HEK293 (cell line): Measurements from ENCODE around the gene TPP1.

Experiments used
- EGR2 ChIP-seq: fragments of 450-650 bp; formaldehyde crosslinking; IDR thresholded peaks from 2 replicates; pipeline ENCODE4 v1.5.1; 2016; ENCODE audit warnings: low read depth, missing biosample characterization, missing genetic modification characterization
- HOXC10 ChIP-seq: sonication (generic); formaldehyde crosslinking; IDR thresholded peaks from 2 replicates; pipeline ENCODE4 v1.8.1; 2023; ENCODE audit warnings: mild to moderate bottlenecking, missing genetic modification reagents
- MYNN ChIP-seq: fragments of 450-650 bp; formaldehyde crosslinking; IDR thresholded peaks from 2 replicates; pipeline ENCODE4 v1.5.1; 2016; ENCODE audit warnings: missing biosample characterization, missing genetic modification characterization, borderline replicate concordance
- SETDB1 ChIP-seq: IDR thresholded peaks from one replicate; pipeline ENCODE4 v1.6.1; 2017; ENCODE audit warnings: mild to moderate bottlenecking, low read length, moderate library complexity, mixed read lengths; ENCODE audit not compliant: insufficient read length
- ZBTB17 ChIP-seq: fragments of 450-650 bp; formaldehyde crosslinking; IDR thresholded peaks from 2 replicates; pipeline ENCODE4 v1.5.1; 2016; ENCODE audit warnings: missing biosample characterization, missing genetic modification characterization
- ZBTB20 ChIP-seq: fragments of 450-650 bp; formaldehyde crosslinking; IDR thresholded peaks from 2 replicates; pipeline ENCODE4 v1.5.1; 2016; ENCODE audit warnings: missing biosample characterization, missing genetic modification characterization
- ZBTB8A ChIP-seq: fragments of 450-650 bp; formaldehyde crosslinking; IDR thresholded peaks from 2 replicates; pipeline ENCODE4 v1.5.1; 2016; ENCODE audit warnings: missing biosample characterization, missing genetic modification characterization
- ZFP37 ChIP-seq: fragments of 450-650 bp; formaldehyde crosslinking; IDR thresholded peaks from 2 replicates; pipeline ENCODE4 v1.5.1; 2016; ENCODE audit warnings: missing biosample characterization, missing genetic modification characterization
- ZNF174 ChIP-seq: fragments of 450-650 bp; formaldehyde crosslinking; IDR thresholded peaks from 2 replicates; pipeline ENCODE4 v1.5.0; 2017; ENCODE audit warnings: missing biosample characterization, mild to moderate bottlenecking, missing genetic modification characterization
- ZNF211 ChIP-seq: fragments of 450-650 bp; formaldehyde crosslinking; IDR thresholded peaks from 2 replicates; pipeline ENCODE4 v1.5.1; 2016; ENCODE audit warnings: low read depth, missing biosample characterization, missing genetic modification characterization
- ZNF223 ChIP-seq: fragments of 450-650 bp; formaldehyde crosslinking; IDR thresholded peaks from 2 replicates; pipeline ENCODE4 v1.5.1; 2016; ENCODE audit warnings: missing biosample characterization, missing genetic modification characterization
- ZNF248 ChIP-seq: fragments of 450-650 bp; formaldehyde crosslinking; IDR thresholded peaks from 2 replicates; pipeline ENCODE4 v1.5.1; 2017; ENCODE audit warnings: missing biosample characterization, missing genetic modification characterization
- ZNF266 ChIP-seq: fragments of 450-650 bp; formaldehyde crosslinking; IDR thresholded peaks from 2 replicates; pipeline ENCODE4 v1.5.1; 2016; ENCODE audit warnings: missing biosample characterization, missing genetic modification characterization, low read depth
- ZNF311 ChIP-seq: fragments of 450-650 bp; formaldehyde crosslinking; IDR thresholded peaks from 2 replicates; pipeline ENCODE4 v1.5.1; 2017; ENCODE audit warnings: missing biosample characterization, missing genetic modification characterization, borderline replicate concordance
- ZNF394 ChIP-seq: fragments of 450-650 bp; formaldehyde crosslinking; IDR thresholded peaks from 2 replicates; pipeline ENCODE4 v1.5.1; 2016; ENCODE audit warnings: missing biosample characterization, missing genetic modification characterization, mild to moderate bottlenecking, moderate library complexity, borderline replicate concordance
- ZNF404 ChIP-seq: fragments of 450-650 bp; formaldehyde crosslinking; IDR thresholded peaks from 2 replicates; pipeline ENCODE4 v1.5.1; 2017; ENCODE audit warnings: missing biosample characterization, missing genetic modification characterization
- ZNF433 ChIP-seq: fragments of 450-650 bp; formaldehyde crosslinking; IDR thresholded peaks from 2 replicates; pipeline ENCODE4 v1.5.1; 2016; ENCODE audit warnings: missing biosample characterization, missing genetic modification characterization, low read depth
- ZNF501 ChIP-seq: fragments of 450-650 bp; formaldehyde crosslinking; IDR thresholded peaks from 2 replicates; pipeline ENCODE4 v1.5.1; 2016; ENCODE audit warnings: missing biosample characterization, missing genetic modification characterization
- ZNF521 ChIP-seq: fragments of 450-650 bp; formaldehyde crosslinking; IDR thresholded peaks from 2 replicates; pipeline ENCODE4 v1.5.1; 2017; ENCODE audit warnings: missing biosample characterization, mild to moderate bottlenecking, missing genetic modification characterization
- ZNF548 ChIP-seq: fragments of 450-650 bp; formaldehyde crosslinking; IDR thresholded peaks from 2 replicates; pipeline ENCODE4 v1.5.1; 2016; ENCODE audit warnings: missing biosample characterization, missing genetic modification characterization
- ZNF560 ChIP-seq: fragments of 450-650 bp; formaldehyde crosslinking; IDR thresholded peaks from 2 replicates; pipeline ENCODE4 v1.5.1; 2017; ENCODE audit warnings: missing biosample characterization, missing genetic modification characterization, borderline replicate concordance
- ZNF623 ChIP-seq: fragments of 450-650 bp; formaldehyde crosslinking; IDR thresholded peaks from 2 replicates; pipeline ENCODE4 v1.5.1; 2016; ENCODE audit warnings: missing biosample characterization, missing genetic modification characterization
- ZNF654 ChIP-seq: fragments of 450-650 bp; formaldehyde crosslinking; IDR thresholded peaks from 2 replicates; pipeline ENCODE4 v1.5.1; 2016; ENCODE audit warnings: low read depth, missing biosample characterization, missing genetic modification characterization
- ZNF670 ChIP-seq: fragments of 450-650 bp; formaldehyde crosslinking; IDR thresholded peaks from 2 replicates; pipeline ENCODE4 v1.5.1; 2016; ENCODE audit warnings: missing biosample characterization, missing genetic modification characterization, low read depth
- ZNF701 ChIP-seq: fragments of 450-650 bp; formaldehyde crosslinking; IDR thresholded peaks from 2 replicates; pipeline ENCODE4 v1.5.1; 2016; ENCODE audit warnings: missing biosample characterization, missing genetic modification characterization
- ZNF830 ChIP-seq: fragments of 450-650 bp; IDR thresholded peaks from 2 replicates; pipeline ENCODE4 v1.5.0; 2018; ENCODE audit warnings: missing biosample characterization, missing genetic modification characterization, low read depth, mild to moderate bottlenecking, moderate library complexity
- TF ChIP-seq, protein P1 (sequence below): fragments of 450-650 bp; formaldehyde crosslinking; IDR thresholded peaks from 2 replicates; pipeline ENCODE4 v1.5.1; 2016; ENCODE audit warnings: missing biosample characterization, missing genetic modification characterization
- TF ChIP-seq, protein P2 (sequence below): fragments of 450-650 bp; formaldehyde crosslinking; IDR thresholded peaks from 2 replicates; pipeline ENCODE4 v1.5.1; 2016; ENCODE audit warnings: missing biosample characterization, missing genetic modification characterization, borderline replicate concordance
- TF ChIP-seq, protein P3 (sequence below): fragments of 450-650 bp; formaldehyde crosslinking; IDR thresholded peaks from 2 replicates; pipeline ENCODE4 v1.5.1; 2017; ENCODE audit warnings: missing biosample characterization, missing genetic modification characterization
- TF ChIP-seq, protein P4 (sequence below): fragments of 450-650 bp; formaldehyde crosslinking; IDR thresholded peaks from 2 replicates; pipeline ENCODE4 v1.5.1; 2016; ENCODE audit warnings: missing biosample characterization, missing genetic modification characterization
- TF ChIP-seq, protein P5 (sequence below): fragments of 450-650 bp; formaldehyde crosslinking; IDR thresholded peaks from 2 replicates; pipeline ENCODE4 v1.5.1; 2016; ENCODE audit warnings: missing biosample characterization, missing genetic modification characterization
- TF ChIP-seq, protein P6 (sequence below): sonication (generic); formaldehyde crosslinking; IDR thresholded peaks from 2 replicates; pipeline ENCODE4 v1.8.1; 2022; ENCODE audit warnings: mild to moderate bottlenecking, moderate library complexity, missing genetic modification reagents

TPP1 gene

DNA sequence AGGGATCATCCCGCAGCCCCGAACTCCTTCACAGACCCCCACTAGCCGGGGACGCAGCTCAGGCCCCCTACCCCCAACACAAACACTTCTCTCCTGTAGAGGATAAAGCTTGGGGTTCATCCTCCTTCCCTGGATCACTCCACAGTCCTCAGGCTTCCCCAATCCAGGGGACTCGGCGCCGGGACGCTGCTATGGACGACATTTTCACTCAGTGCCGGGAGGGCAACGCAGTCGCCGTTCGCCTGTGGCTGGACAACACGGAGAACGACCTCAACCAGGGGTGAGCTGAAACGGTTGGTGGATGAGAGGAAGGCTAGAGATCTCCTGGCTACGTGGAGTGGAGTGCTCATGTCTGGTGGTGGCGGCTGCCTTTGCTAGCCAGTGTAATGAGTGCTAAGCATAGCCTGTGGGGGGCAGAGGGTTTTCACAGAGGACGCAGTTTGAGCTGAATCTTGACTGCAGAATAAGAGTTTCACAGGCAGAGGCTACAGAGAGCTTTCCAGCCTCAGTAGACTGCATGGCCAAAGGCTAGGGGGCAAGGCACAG, 15.1 kb downstream of the TPP1 start (continued):
- TF ChIP-seq, protein P1, sequence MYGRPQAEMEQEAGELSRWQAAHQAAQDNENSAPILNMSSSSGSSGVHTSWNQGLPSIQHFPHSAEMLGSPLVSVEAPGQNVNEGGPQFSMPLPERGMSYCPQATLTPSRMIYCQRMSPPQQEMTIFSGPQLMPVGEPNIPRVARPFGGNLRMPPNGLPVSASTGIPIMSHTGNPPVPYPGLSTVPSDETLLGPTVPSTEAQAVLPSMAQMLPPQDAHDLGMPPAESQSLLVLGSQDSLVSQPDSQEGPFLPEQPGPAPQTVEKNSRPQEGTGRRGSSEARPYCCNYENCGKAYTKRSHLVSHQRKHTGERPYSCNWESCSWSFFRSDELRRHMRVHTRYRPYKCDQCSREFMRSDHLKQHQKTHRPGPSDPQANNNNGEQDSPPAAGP (tag by site-specific recombination): no peak
- no peak for TF ChIP-seq ZNF433 (tag by site-specific recombination)
- TF ChIP-seq, protein P2, sequence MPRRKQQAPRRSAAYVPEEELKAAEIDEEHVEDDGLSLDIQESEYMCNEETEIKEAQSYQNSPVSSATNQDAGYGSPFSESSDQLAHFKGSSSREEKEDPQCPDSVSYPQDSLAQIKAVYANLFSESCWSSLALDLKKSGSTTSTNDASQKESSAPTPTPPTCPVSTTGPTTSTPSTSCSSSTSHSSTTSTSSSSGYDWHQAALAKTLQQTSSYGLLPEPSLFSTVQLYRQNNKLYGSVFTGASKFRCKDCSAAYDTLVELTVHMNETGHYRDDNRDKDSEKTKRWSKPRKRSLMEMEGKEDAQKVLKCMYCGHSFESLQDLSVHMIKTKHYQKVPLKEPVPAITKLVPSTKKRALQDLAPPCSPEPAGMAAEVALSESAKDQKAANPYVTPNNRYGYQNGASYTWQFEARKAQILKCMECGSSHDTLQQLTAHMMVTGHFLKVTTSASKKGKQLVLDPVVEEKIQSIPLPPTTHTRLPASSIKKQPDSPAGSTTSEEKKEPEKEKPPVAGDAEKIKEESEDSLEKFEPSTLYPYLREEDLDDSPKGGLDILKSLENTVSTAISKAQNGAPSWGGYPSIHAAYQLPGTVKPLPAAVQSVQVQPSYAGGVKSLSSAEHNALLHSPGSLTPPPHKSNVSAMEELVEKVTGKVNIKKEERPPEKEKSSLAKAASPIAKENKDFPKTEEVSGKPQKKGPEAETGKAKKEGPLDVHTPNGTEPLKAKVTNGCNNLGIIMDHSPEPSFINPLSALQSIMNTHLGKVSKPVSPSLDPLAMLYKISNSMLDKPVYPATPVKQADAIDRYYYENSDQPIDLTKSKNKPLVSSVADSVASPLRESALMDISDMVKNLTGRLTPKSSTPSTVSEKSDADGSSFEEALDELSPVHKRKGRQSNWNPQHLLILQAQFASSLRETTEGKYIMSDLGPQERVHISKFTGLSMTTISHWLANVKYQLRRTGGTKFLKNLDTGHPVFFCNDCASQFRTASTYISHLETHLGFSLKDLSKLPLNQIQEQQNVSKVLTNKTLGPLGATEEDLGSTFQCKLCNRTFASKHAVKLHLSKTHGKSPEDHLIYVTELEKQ: no peak
- peak; percentile 54 for TF ChIP-seq ZBTB17 (tag by site-specific recombination)
- no peak for TF ChIP-seq ZBTB8A (tag by site-specific recombination)
- no peak for TF ChIP-seq ZNF830 (tag by site-specific recombination)
- TF ChIP-seq ZNF311 (tag by site-specific recombination): no peak
- TF ChIP-seq ZNF623 (tag by site-specific recombination): no peak
- TF ChIP-seq ZNF174 (tag by site-specific recombination): no peak
- no peak for TF ChIP-seq ZNF521 (tag by site-specific recombination)
- TF ChIP-seq ZNF404 (tag by site-specific recombination): no peak
- TF ChIP-seq ZNF394 (tag by site-specific recombination): no peak
- TF ChIP-seq, protein P3, sequence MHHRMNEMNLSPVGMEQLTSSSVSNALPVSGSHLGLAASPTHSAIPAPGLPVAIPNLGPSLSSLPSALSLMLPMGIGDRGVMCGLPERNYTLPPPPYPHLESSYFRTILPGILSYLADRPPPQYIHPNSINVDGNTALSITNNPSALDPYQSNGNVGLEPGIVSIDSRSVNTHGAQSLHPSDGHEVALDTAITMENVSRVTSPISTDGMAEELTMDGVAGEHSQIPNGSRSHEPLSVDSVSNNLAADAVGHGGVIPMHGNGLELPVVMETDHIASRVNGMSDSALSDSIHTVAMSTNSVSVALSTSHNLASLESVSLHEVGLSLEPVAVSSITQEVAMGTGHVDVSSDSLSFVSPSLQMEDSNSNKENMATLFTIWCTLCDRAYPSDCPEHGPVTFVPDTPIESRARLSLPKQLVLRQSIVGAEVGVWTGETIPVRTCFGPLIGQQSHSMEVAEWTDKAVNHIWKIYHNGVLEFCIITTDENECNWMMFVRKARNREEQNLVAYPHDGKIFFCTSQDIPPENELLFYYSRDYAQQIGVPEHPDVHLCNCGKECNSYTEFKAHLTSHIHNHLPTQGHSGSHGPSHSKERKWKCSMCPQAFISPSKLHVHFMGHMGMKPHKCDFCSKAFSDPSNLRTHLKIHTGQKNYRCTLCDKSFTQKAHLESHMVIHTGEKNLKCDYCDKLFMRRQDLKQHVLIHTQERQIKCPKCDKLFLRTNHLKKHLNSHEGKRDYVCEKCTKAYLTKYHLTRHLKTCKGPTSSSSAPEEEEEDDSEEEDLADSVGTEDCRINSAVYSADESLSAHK (tag by site-specific recombination): peak; percentile 31; the same call in 1 of the 2 replicates
- no peak for TF ChIP-seq SETDB1
- no peak for TF ChIP-seq HOXC10 (CRISPR knock-in tag)
- TF ChIP-seq ZNF670 (tag by site-specific recombination): no peak
- TF ChIP-seq ZNF223 (tag by site-specific recombination): no peak
- TF ChIP-seq, protein P4, sequence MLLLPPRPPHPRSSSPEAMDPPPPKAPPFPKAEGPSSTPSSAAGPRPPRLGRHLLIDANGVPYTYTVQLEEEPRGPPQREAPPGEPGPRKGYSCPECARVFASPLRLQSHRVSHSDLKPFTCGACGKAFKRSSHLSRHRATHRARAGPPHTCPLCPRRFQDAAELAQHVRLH (tag by site-specific recombination): no peak
- 0 out of 2 replicates have a peak, but pooled peaks have one; percentile 41 for TF ChIP-seq MYNN (tag by site-specific recombination)
- TF ChIP-seq ZNF701 (tag by site-specific recombination): no peak
- TF ChIP-seq ZNF548 (tag by site-specific recombination): no peak
- TF ChIP-seq, protein P5, sequence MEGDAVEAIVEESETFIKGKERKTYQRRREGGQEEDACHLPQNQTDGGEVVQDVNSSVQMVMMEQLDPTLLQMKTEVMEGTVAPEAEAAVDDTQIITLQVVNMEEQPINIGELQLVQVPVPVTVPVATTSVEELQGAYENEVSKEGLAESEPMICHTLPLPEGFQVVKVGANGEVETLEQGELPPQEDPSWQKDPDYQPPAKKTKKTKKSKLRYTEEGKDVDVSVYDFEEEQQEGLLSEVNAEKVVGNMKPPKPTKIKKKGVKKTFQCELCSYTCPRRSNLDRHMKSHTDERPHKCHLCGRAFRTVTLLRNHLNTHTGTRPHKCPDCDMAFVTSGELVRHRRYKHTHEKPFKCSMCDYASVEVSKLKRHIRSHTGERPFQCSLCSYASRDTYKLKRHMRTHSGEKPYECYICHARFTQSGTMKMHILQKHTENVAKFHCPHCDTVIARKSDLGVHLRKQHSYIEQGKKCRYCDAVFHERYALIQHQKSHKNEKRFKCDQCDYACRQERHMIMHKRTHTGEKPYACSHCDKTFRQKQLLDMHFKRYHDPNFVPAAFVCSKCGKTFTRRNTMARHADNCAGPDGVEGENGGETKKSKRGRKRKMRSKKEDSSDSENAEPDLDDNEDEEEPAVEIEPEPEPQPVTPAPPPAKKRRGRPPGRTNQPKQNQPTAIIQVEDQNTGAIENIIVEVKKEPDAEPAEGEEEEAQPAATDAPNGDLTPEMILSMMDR (tag by site-specific recombination): peak; percentile 67; the same call in 1 of the 2 replicates
- no peak for TF ChIP-seq ZNF654 (tag by site-specific recombination)
- TF ChIP-seq ZFP37 (tag by site-specific recombination): no peak
- no peak for TF ChIP-seq EGR2 (tag by site-specific recombination)
- no peak for TF ChIP-seq ZNF560
- no peak for TF ChIP-seq ZNF211 (tag by site-specific recombination)
- no peak for TF ChIP-seq ZNF248
- peak; percentile 90 for TF ChIP-seq ZBTB20
- TF ChIP-seq, protein P6, sequence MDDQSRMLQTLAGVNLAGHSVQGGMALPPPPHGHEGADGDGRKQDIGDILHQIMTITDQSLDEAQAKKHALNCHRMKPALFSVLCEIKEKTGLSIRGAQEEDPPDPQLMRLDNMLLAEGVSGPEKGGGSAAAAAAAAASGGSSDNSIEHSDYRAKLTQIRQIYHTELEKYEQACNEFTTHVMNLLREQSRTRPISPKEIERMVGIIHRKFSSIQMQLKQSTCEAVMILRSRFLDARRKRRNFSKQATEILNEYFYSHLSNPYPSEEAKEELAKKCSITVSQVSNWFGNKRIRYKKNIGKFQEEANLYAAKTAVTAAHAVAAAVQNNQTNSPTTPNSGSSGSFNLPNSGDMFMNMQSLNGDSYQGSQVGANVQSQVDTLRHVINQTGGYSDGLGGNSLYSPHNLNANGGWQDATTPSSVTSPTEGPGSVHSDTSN (CRISPR knock-in tag): no peak
- no peak for TF ChIP-seq ZNF501 (tag by site-specific recombination)
- TF ChIP-seq ZNF266 (tag by site-specific recombination): no peak
